22Rv1 (cell line): ENCODE results near the gene CDK3.
"Not testable (repeated sequence)": the region's sequence is repeated elsewhere in the genome, so short reads cannot be mapped to it uniquely, and the experiment has no call there.

Experiments used
- H3K27ac ChIP-seq: fragments of 450-650 bp; 2 replicates; pipeline ENCODE4 v1.5.1; 2017
- CTCF ChIP-seq: fragments of 450-650 bp; IDR thresholded peaks from 2 replicates; pipeline ENCODE4 v1.5.1; 2017; ENCODE audit warnings: mild to moderate bottlenecking
- ZFX ChIP-seq: fragments of 450-650 bp; IDR thresholded peaks from 2 replicates; pipeline ENCODE4 v1.6.1; 2017; ENCODE audit warnings: antibody characterized with exemption, borderline replicate concordance

CDK3 gene

DNA sequence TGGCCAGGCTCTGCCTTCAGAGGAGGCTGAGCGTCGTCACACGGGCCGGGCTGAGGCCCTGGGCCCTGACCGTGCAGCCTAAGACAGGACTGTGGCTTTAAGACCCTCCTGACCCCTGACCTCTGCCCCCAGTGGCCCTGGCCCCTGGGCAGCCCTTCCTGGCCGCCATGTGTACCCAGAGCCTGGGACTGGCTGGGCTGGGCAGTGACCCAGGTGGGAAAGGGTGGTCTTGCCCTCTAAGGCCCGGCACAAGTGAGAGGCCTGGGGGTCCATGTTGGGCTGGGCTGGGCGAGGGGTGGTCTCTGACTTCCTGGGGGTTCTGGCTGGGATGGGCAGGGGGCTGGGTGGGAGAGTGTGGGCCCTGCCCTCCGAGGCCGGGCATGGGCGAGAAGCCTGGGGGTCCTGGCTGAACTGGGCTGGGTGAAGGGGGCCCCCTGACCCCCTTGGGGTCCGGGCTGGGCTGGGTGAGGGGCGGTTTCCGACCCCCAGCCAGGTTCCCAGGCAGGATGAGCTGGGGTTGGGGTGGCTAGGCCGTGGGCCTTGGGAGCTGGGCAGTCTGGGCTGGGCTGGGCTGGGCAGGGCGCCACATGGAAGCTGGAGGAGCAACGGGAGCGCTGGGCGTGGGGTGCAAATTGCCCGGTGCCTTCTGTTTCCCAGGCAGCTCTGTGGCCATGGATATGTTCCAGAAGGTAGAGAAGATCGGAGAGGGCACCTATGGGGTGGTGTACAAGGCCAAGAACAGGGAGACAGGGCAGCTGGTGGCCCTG is at the start of gene CDK3:
CDK3 (plus strand) TSS at position 101 of the 767 bp plus-strand sequence; CDS start at position 672, 571 bp downstream.
- H3K27ac ChIP-seq, result 0 out of 2 replicates have a peak within 1 kb of the TSS, but pooled peaks have one; percentile 13
- TF ChIP-seq CTCF (peak; percentile 69), ZFX (no peak)

DNA sequence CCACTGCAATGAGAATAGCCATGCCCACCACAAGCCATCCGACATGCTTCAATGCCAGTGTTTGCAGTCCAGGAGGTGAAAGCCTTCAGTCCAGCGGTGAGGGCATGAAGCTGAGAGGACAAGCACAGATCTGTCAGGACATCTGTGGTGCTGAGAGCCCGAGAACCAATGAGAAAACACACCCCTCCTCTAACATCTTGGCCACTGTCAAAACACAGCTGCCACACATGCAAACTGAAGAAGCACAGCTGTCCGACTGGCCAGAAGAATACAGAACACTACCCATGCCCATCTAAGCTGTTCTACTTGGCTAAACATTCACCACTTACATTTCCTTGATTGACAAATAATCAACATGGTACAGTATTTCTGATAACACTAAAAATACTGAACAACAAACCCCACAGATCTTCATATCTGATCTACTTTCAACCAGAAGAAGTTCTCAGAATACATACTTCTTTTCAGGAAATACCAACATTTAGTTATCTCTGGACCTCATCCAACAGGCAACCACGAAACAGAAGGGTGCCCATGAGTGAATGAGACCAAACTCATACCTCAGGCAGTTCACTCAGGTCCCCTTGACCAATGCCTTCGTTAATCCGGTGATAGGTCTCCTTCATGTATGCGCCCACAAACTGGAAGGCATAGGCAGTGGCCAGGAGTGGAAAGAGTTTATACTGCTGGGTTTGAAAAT is 49.6 kb upstream of the CDK3 start:
- TF ChIP-seq ZFX (no peak), CTCF (no peak)
- no peak overlapping the region for H3K27ac ChIP-seq

DNA sequence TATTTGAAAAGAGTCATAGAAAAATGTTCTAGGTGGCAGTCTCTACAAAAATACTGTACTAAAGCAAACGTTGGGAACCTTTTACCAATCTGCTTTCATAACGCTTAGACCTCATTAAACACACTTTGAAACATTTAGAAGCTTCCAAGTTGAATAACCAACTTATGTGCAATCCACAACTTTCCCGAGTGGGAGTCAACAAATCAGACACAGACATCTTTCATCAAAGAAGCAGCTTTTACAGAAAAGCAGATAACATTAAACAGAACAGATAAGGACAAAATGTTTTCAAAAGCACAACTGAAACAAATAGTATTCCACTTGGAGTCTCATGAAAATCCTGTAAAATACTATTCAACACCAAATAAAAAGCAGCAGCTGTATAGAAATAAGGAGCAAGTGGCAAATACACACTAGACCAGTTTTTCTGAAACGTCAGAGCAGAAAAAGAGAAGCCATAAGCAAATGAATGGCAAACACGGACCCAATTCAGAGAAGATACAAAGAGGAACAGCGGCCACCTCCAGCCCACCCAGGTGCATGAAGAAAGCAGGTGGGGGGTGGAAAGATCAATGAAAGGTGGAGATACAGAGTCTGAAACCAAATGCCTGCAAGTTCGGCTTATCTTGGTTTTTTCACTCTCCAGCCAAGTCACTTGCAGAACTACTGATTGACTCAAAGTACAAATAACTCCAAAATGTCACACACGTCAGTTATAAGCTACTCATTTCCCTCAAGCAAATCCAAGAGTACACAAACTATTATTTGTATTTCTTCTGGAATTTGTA is 41.4 kb upstream of the CDK3 start:
- TF ChIP-seq ZFX (no peak), CTCF (no peak)
- H3K27ac ChIP-seq, result peak overlapping the region; percentile 87

DNA sequence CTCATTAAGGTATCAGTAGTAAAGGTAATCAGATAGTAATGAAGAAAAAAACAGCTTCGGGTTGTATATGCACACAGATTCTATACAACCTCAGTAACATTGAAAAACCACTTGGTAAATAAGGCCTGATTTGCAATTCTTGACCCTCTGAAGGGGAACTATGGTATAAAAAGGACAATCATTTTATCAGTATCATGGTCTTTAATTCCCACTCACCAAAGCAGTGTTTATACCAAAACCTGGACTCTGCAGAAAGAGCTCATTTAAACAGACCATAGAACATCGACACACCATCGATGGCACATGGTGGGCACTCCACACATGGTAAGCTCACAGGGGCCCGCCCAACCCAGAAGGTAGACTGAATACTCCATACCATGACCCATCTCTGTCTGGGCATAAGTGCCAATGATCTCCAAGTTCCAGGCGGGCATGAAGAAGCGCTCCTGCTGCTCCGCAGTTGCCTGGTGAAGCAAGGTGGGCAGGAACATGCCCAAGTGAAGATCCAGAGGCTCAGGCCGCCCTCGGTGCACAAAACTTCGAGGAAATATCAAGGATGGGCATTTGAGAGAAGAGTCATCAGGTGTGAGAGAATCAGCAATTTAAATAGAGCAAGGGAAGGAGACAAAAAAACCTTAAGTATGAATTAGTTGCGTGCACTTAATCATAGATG is 40.7 kb upstream of the CDK3 start:
- peak overlapping the region; percentile 87 for H3K27ac ChIP-seq
- TF ChIP-seq ZFX (no peak), CTCF (no peak)

DNA sequence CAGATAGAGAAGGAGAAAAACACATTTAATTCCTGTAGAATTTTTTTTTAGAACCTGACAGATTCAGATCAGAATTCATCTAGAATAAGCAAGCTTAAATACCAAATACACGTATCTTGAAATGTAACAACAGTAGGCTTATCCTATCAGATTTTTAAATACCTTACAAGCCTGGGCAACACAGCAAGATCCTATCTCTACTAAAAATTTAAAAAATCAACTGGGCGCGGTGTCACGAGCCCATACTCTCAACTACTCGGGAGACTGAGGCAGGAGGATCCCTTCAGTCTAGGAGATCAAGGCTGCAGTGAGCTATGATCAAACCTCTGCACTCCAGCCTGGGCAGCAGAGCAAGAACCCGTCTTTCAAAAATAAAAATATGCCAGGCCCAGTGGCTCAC is 35.2 kb upstream of the CDK3 start:
- TF ChIP-seq CTCF (no peak), ZFX (no peak)
- no peak overlapping the region for H3K27ac ChIP-seq

DNA sequence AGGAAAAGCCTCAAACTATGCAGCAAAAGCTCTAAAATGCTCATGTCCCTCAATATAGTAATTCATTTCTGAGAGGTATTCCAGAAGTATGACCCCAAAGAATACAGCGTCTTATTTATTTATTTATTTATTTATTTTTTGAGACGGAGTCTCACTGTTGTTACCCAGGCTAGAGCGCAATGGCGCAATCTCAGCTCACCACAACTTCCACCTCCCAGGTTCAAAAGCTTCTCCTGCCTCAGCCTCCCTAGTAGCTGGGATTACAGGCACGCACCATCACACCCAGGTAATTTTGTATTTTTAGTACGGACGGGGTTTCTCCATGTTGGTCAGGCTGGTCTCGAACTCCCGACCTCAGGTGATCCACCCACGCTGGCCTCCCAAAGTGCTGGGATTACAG is 31.6 kb upstream of the CDK3 start:
- H3K27ac ChIP-seq, result not testable (repeated sequence)

DNA sequence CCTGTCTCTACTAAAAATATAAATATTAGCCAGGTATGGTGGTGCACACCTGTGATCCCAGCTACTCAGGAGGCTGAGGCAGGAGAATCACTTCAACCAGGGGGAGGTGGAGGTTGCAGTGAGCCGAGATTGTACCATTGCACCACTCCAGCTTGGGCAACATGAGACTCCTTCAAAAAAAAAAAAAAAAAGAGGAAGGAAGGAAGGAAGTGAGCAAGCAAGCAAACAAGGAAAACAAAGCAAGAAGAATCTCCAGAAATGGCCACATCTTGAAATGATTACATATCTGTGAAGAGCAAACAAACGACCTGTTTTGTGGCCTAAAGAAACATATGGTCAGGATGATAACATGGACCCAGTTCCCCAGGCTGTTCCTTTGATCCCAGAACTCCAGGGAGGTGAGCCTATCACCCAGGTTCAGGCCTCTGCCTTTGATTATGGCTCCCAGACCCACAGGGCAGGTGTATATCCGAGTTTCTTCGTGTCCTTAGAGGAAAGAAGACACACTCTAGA is 30.6 kb upstream of the CDK3 start:
- TF ChIP-seq ZFX (no peak), CTCF (no peak)
- peak overlapping the region; percentile 22; the same call in 1 of the 2 replicates for H3K27ac ChIP-seq
